ENCODE results near the gene SMOC2.
"Not testable (repeated sequence)": the region's sequence is repeated elsewhere in the genome, so short reads cannot be mapped to it uniquely, and the experiment has no call there.

The SMOC2 gene

DNA sequence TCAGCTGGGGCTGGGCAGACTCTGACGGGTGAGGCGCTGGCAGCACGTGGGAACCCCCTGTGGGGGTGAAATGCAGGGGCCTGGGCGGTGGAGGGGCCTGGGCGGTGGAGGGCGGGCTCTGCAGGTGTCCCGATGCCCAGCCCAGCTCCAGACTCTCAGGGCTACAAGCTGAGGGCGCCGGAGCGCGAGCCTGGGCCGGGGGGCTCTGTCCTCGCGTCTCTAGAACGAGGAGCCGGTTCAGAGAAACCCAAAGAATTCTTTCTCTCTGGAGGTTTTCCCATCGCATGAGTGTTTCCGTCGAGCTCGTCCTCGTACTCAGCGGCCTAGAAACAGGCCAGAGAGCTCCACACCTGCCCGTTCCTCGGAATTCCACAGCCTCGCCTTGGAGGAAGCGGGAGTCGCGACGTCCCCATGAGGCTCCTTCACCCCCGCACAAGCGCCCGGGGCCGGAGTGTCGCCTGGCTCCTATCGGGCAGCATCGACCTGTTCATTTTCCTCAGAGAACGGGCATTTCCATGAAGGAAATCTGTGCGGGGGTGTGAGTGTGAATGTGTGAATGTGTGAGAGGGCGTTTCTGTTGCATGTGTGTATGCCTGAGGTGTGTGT is 76.9 kb downstream of the SMOC2 start:
- DNase-seq (ENCODE audit: low spot score), result no peak

DNA sequence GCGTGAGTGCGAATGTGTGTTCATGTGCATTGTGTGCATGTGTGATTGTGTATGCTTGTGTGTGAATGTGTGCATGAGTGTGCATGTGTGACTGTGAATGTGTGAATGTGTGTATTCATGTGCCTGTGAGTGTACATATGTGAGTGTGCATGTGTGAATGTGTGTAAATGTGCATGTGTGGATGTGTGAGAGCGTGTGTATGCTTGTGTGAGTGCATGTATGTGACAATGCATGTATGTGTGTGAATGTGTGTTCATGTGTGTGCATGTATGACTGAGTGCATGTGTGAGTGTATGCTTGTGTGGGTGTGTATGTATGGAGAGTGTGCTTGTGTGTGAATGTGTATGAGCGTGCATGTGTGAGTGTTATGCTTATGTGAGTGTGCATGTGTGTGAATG is 77.4 kb downstream of the SMOC2 start:
- DNase-seq (ENCODE audit: low spot score), result no peak

DNA sequence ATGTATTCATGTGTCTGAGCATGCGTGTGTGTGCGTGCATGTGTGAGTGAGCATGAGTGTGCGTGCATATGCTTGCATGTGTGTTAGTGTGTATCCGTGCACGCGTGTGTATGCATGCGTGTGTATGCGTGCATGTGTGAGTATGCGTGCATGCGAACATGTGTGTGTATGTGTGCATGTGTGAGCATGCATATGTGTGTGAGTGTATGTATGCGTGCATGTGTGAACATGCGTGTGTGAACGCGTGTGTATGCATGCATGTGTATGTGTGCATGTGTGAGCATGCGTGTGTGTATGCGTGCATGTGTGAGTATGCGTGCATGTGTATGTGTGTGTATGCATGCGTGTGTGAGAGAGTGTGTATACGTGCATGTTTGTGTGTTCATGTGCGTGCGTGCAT is 77.9 kb downstream of the SMOC2 start:
- DNase-seq (ENCODE audit: low spot score), result no peak

DNA sequence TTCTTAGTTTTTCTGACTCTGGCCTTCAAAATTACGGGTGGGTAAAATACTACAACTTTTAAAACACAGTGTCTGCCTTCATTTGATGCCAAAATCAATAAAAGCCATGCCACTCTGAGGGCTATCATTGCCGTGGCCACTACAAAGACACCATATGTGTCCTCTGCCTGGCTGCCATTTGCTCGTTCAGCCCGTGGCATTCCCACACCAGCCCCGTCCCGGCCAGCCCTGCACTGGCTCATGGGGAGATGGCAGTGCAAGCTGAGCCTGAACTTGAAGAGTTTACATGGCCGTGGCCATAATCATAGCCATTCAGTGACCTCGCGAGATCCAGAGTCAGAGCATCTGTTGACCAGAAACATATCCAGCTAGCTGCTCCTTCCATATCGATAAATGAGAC is 79.2 kb downstream of the SMOC2 start:
- DNase-seq (ENCODE audit: low spot score), result no peak

DNA sequence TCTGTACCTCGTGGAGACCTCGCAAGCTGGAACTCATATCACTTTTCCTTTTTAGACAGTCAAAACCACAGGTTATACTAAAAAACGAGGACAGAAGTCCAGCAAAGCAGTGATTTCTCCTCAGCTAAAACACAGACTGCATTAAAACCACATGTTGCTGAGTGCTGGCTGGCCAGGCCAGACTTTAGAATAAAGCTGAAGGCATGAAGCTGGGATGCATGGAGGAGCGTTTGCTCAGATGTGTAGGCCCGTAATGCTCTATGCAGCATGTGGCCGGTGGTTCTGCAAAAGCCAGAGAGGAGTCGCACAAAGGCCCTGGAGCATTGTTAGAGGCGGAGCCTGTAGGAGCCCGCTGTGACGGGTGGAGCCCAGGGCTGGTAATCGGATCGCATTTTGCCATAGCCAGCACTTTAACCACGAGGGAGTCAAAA is 83.6 kb downstream of the SMOC2 start:
- peak; percentile 84 for DNase-seq (ENCODE audit: low spot score)

DNA sequence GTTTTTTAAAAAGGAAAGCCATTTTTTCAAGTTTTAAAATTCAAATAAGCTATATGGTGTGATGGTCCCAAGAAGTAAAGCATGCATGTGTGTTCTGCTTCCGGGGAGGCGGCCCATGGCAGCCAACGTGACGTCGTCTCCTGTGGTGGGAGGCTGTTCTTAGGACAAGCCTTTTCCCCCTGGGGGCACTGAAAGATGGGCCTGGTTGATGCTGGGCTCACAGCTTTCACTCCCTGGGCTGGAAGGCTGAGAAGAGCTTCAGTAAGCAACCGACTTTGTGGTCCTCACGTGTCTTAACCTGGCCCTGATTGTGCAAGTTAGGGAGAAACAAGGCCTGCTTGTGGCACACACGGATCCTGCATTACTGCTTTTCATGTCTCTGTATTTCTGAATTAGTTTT is 84.1 kb downstream of the SMOC2 start:
- DNase-seq (ENCODE audit: low spot score), result no peak

DNA sequence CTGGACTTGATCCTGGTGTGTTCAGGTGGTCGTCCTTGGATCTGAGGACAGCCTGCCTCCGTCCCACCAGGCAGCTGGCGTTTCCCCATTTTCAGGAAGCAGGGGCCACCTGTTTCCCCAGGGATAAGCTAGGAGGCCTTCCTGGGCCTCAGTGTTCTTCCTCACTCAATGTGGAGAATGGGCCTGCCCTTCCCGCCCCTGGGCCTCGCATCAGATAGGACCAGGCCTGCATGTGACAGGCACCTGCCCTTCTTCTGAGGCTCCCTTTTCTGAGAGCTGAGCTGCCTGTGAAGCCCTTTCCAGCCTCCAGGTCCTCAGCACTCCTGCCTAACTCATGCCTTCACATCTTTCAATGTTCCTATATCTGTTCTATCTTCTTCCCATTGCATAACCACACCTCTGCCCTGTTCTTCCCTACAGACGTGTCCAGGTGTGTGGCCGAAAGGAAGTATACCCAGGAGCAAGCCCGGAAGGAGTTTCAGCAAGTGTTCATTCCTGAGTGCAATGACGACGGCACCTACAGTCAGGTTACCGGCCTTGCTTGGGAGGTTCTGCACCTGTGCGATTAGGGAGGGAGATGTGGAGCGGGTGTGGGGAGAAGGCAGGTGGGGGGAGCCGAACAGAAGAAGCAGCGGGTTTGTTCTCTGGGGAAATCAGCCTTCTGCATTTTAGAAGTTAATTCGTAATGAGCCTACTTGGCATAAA is 85.1 kb downstream of the SMOC2 start:
- no peak for DNase-seq (ENCODE audit: low spot score)

DNA sequence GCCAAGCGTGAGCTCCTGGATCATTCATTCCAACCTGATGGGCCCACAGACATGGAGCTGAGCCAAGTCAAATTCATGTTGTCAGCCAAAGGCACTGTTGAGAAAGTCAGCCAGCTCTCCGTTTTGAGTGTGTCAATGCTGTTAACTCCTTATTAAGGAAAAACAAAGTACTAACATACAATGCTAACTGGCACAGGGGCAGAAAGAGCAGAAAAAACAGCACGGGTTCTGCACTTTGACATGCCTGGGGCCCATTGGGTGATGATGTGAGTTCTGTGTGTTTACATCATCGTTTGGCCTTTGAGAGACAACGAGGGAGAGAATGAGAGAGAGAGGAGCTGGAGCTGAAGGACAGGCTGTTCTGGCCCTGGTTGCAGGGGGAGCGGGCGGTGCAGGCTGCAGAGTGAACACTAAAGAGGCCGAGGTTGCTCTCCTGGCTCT is 85.9 kb downstream of the SMOC2 start:
- DNase-seq (ENCODE audit: low spot score), result no peak

DNA sequence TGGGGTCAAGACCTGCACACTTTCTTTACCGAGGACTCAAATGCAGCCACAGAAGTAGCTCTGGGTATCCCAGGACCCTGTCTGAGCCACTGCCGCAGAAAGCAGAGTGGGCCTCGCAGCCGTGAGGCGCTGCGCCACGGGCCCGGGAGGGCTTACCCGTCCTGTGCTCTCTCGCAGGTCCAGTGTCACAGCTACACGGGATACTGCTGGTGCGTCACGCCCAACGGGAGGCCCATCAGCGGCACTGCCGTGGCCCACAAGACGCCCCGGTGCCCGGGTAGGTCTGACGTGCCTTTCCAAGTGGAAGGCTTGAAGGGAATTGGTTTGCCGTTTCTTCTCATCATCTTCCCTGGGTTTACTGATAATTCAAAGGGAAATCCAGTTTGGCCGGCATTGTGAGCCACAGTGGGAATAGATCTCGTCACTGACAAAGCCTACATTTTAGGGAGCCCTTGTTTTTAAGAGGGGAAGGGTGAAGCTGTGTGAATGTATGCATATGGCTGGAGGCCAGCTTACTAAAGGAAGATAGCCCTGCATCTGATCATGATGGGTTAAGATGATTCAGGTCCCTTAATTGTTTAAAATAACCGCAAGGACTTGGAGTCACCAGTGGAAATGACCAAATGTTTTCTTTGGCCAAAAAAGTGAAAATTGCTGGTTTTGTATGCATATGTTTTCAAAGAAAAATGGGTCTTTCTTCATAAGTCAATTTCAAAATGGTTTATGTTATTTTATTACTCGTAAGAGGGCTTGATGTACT is 86.6 kb downstream of the SMOC2 start:
- DNase-seq (ENCODE audit: low spot score), result no peak

DNA sequence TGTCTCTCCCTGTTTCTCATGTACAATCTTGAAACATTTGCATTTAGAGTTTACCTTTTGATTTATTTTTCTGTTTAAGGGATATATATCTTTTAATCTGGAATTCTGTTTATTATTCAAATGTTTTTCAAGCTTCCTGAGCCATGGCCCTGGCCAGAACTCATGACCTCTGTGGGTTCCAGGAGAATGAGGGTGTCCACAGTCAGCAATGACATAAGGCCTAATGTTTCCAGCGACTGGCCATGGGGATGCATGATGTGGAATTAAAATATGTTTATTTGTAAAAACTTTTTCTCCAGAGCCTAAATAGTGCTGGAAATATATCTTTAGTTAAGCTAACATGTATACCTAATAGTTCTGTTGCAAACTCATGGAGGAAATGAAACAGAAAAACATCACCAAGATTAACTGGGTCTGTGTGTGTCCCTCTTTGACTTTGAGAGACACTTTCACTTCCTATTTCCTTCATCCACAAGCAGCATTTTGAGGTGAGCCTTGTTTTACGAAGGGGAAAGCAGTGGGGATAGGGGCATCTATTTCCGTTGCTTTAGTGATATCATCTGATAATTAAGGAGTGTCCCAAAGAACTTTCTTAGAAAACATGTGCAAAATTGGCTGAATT is 87.6 kb downstream of the SMOC2 start:
- DNase-seq (ENCODE audit: low spot score), result no peak

DNA sequence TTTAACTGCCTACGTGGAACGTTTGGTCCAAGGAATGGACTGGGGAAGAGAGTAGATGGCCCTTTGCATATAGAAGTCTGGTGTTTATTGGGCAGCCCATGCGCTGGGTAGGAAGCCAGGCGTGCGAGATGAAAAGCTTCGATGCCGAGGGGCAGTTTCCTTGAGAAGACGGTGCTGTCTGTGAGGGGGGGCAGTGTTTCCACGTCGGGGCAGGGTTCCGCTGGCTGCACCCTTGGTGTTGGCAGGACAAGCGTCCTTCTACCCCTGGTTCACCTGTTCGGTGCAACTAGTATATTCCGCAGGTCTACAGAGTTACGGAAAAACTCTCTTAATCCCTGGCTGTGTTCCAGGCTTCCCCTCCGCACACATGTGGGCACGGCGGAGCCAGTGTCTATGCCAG is 88.2 kb downstream of the SMOC2 start:
- DNase-seq (ENCODE audit: low spot score), result no peak

DNA sequence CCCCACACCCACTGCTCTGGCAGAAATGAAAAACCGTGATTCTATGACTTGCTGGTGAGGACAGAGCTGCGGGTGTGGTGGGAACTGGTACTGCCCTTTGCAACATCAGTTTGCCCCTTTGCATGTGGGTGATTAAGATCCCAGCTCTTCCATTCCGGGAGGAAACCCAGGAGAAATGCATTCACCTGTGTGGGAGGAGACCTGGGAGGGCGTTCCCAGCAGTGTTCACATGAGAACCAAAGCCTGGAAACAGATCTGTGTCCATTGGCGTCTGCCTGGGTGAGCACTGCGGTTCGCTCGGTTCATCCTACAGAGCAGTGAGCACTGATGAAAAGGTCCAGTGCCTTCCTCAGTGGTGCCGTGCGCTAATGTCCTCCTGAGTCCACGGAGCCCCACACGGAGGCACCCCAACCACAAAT is 89.7 kb downstream of the SMOC2 start:
- DNase-seq (ENCODE audit: low spot score), result peak; percentile 43

DNA sequence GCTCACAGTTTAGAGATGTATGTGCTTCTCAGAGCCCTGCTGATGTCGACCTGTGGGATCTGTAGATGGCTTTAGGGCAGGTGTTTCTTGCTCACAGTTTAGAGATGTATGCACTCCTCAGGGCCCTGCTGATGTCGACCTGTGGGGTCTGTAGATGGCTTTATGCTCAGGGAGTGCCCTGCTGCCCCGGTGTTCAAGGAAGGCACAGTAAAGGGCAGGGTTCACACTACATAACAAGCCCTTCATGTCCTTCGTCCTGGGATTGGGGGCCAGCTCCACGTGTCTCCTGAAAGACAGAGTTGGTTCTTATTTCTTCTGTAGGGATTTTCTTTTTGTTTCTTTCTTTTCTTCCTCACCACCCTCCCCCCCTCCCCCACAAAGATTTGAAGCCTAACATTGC is 91.1 kb downstream of the SMOC2 start:
- no peak for DNase-seq (ENCODE audit: low spot score)

DNA sequence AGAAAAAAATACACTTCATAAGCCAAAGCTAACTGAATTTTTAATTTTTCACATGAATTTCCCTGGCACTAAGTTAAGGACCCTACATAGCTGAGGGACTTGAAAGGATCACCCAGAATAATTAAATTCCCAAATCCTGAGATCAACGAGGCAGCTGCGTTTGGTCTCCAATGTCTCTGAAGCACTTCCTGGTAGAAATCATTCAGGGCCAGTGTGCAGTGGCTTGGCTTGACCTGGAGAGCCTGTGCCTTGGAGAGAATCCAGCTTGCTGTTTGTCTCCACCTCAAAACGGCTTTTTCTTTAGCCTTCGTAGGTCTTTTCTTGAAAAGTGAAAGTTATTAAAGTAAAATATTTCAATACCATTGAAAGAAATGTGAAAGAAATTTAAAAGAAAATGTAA is 92.4 kb downstream of the SMOC2 start:
- DNase-seq (ENCODE audit: low spot score), result no peak

DNA sequence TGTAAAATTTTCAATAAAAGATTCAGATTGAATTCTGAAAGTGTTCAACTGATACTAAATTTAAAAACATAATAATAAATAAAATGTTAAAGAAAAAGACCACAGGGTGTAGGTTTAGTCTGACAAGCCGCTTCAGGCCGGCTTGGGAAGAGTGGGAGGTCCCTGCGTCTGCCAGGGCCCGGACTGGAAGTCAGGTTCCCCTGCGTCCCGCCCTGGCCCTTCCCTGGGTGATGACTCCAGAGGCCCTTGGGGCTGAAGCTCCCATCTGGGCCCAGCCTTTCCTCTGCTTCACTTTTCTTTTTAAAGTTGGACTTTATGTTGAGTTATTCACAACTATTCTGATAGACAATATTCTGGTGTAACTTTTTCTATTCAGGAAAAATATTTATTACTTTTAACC is 93.3 kb downstream of the SMOC2 start:
- DNase-seq (ENCODE audit: low spot score), result no peak

DNA sequence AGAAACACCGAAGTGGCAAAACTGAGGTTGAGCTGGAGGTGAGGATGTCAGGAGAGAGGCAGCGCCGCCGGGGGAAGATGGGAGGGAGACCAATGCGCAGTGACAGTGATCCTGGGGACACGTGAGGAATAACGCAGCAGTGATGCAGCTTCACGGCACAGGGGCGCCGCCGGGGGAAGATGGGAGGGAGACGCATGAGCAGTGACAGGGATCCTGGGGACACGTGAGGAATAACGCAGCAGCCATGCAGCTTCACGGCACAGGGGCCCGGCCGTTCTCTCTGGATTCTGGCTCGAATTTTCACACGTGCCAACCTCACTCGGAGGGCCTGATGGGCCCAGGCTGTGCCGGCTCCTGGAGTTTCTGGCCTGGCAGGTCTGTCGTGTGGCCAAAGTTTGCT is 94.7 kb downstream of the SMOC2 start:
- DNase-seq (ENCODE audit: low spot score), result no peak

DNA sequence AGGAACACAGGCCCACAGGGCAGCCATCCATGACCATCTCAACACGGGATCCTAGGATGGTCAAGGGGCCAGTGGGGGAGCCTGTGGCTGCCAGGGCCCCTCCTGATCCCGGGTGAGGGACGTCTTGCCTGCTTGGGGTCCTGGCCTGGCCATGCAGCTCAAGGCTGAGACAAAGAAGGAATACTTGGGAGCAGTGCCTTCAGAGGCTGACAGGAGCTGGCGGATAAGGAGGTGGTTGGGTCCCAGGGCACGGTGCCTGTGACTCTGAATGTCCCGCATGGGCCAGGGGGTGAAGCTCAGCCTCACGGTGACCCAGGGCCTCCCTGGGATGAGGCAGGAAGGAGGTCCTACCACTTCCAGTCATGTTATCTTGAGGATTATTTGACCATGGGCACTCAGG is 95.2 kb downstream of the SMOC2 start:
- no peak for DNase-seq (ENCODE audit: low spot score)

DNA sequence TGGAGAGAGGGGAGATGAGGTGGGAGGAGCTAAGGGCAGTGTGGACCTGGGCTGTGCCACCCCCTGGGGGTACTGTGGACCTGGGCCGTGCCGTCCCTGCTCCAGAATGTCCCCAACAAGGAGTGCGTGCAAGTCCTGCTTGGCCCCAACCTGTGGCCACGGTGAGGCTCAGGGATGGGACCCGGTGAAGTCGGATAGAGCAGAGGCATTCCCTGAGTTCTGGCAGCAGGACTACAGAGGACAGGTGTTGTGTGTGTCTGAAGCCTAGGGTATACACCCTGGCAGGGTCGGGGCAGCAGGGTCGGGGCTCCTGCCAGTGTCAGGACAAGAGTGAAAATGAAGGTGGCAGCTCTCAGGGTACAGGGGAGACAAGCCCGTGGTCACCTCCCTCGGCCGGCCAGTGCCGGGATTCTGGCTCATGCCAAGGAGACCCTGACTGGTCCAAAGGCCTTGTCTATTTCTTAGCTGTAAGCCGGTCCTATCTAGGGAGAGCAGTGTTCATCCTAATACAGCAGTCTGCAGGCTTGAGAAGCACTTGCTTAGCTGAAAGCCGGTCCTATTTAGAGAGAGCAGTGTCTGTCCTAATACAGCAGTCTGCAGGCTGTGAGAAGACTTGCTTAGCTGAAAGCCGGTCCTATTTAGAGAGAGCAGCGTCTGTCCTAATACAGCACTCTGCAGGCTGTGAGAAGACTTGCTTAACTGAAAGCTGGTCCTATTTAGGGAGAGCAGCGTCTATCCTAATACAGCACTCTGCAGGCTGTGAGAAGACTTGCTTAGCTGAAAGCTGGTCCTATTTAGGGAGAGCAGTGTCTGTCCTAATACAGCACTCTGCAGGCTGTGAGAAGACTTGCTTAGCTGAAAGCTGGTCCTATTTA is 95.9 kb downstream of the SMOC2 start:
- no peak for DNase-seq (ENCODE audit: low spot score)

DNA sequence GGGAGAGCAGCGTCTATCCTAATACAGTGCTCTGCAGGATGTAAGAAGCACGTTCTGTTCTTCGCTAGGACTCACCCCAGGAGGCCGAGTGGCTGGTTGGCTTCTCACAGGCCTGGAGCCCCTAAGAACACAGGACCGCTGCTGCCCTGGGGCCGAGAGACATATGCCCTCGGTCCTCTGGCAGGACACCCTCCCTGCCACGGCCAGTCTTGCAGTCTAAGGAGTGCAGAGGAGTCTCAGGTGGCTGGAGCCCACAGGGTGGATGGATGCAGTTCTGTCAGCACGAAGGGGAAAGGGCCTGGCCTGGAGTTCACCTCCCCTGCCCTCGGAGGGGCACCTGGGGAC is 96.5 kb downstream of the SMOC2 start:
- no peak for DNase-seq (ENCODE audit: low spot score)

DNA sequence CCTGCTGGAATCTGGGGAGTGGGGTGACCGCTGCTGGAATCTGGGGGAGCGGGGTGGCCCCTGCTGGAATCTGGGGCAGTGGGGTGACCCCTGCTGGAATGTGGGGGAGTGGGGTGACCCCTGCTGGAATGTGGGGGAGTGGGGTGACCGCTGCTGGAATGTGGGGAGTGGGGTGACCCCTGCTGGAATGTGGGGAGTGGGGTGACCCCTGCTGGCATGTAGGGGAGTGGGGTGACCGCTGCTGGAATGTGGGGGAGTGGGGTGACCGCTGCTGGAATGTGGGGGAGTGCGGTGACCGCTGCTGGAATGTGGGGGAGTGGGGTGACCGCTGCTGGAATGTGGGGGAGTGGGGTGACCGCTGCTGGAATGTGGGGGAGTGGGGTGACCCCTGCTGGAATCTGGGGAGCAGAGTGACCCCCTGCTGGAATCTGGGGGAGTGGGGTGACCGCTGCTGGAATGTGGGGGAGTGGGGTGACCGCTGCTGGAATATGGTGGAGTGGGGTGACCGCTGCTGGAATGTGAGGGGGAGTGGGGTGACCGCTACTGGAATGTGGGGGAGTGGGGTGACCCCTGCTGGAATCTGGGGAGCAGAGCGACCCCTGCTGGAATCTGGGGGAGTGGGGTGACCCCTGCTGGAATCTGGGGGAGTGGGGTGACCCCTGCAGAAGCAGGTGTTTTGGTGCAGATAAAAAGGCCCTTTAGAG is 97.4 kb downstream of the SMOC2 start:
- DNase-seq (ENCODE audit: low spot score), result not testable (repeated sequence)
